SK-N-SH (cell line): ENCODE measurements around the gene ARID2. TPM values are rescaled to one million over a fixed set of nuclear protein-coding genes. Genes with fewer than 3 reads are reported as not detected.

Source experiments
- CTCF ChIA-PET: fragments of 300-600, 350-600 bp; formaldehyde crosslinking; extraction: SDS; loops from one replicate; lab custom pipeline; 2021; lab: Yijun Ruan, JAX
- POLR2A ChIA-PET: fragments of 350-600 bp; sonication (Branson Sonifier 250); formaldehyde crosslinking; extraction: SDS; loops from one replicate; lab custom pipeline; 2020; ENCODE audit warnings: antibody characterized with exemption, inconsistent platforms; lab: Yijun Ruan, JAX
- DNase-seq: peaks from one replicate; pipeline ENCODE4 v3.0.0; 2012
- H2AFZ ChIP-seq: fragments of 200-600 bp; sonication (generic); 2 replicates; pipeline ENCODE4 v1.8.1; 2016; ENCODE audit warnings: antibody characterized with exemption, mild to moderate bottlenecking, low read depth
- H3F3A ChIP-seq: fragments of 200-600 bp; sonication (generic); replicated peaks from 2 replicates; pipeline ENCODE3; 2016; ENCODE audit warnings: antibody characterized with exemption, mild to moderate bottlenecking; ENCODE audit not compliant: insufficient read depth
- H3K27ac ChIP-seq, 2 experiments: fragments of 200-500 bp in 1 of 2; fragments of 200-600 bp in 1 of 2; sonication (Bioruptor generic) in 1 of 2; sonication (generic), shearing (Covaris generic) in 1 of 2; 2 replicates each; pipeline versions ENCODE4 v1.5.1 to v1.6.1; 2014 to 2016; ENCODE audit warnings: low read depth in 2 of 2, inconsistent platforms in 1 of 2, low read length in 1 of 2, mild to moderate bottlenecking in 1 of 2, mixed read lengths in 1 of 2
- H3K27me3 ChIP-seq: fragments of 200-600 bp; sonication (generic), shearing (Covaris generic); 2 replicates; pipeline ENCODE4 v1.6.1; 2016; ENCODE audit warnings: mixed run types; ENCODE audit not compliant: insufficient read depth
- H3K36me3 ChIP-seq, 2 experiments: fragments of 200-500 bp in 1 of 2; fragments of 200-600 bp in 1 of 2; sonication (Bioruptor generic) in 1 of 2; sonication (generic) in 1 of 2; replicated peaks in 1 of 2; 2 replicates each; pipeline versions ENCODE3 to v1.5.1; 2014 to 2016; ENCODE audit warnings: low read length in 1 of 2, mild to moderate bottlenecking in 1 of 2; ENCODE audit not compliant: insufficient read depth in 2 of 2, control insufficient read depth in 1 of 2
- H3K4me1 ChIP-seq, 2 experiments: fragments of 200-500 bp in 1 of 2; fragments of 200-600 bp in 1 of 2; sonication (Bioruptor generic) in 1 of 2; sonication (generic), shearing (Covaris generic) in 1 of 2; 2 replicates each; pipeline versions ENCODE4 v1.5.1 to v1.6.1; 2014 to 2016; ENCODE audit warnings: low read depth in 1 of 2, low read length in 1 of 2, mixed run types in 1 of 2; ENCODE audit not compliant: insufficient read depth in 2 of 2, control insufficient read depth in 1 of 2
- H3K4me2 ChIP-seq: fragments of 200-600 bp; sonication (generic), shearing (Covaris generic); 2 replicates; pipeline ENCODE4 v1.6.1; 2017; ENCODE audit warnings: mixed run types
- H3K4me3 ChIP-seq, 2 experiments: fragments of 200-500 bp in 1 of 2; fragments of 200-600 bp in 1 of 2; sonication (Bioruptor generic) in 1 of 2; sonication (generic), shearing (Covaris generic) in 1 of 2; 2 replicates each; pipeline versions ENCODE4 v1.5.1 to v1.8.1; 2014 to 2016; ENCODE audit warnings: low read depth in 2 of 2, inconsistent platforms in 1 of 2, low read length in 1 of 2, mild to moderate bottlenecking in 1 of 2, mixed read lengths in 1 of 2, moderate library complexity in 1 of 2
- H3K79me2 ChIP-seq: fragments of 200-600 bp; sonication (generic); 2 replicates; pipeline ENCODE4 v1.8.1; 2017; ENCODE audit warnings: mild to moderate bottlenecking; ENCODE audit not compliant: insufficient read depth
- H3K9ac ChIP-seq: fragments of 200-600 bp; sonication (generic); 2 replicates; pipeline ENCODE4 v1.6.1; 2017; ENCODE audit warnings: mixed run types
- H3K9me2 ChIP-seq: fragments of 200-600 bp; sonication (generic); 2 replicates; pipeline ENCODE4 v1.6.1; 2017; ENCODE audit warnings: mixed run types
- H3K9me3 ChIP-seq: fragments of 200-600 bp; sonication (generic); 2 replicates; pipeline ENCODE4 v1.6.1; 2017; ENCODE audit warnings: mixed run types, mild to moderate bottlenecking, moderate library complexity
- H4K20me1 ChIP-seq: fragments of 200-600 bp; sonication (generic); 2 replicates; pipeline ENCODE4 v1.6.1; 2017; ENCODE audit warnings: mild to moderate bottlenecking, mixed run types; ENCODE audit not compliant: insufficient read depth
- ELF1 ChIP-seq: IDR thresholded peaks from 2 replicates; pipeline ENCODE4 v1.4.0; 2012
- EP300 ChIP-seq, 2 experiments: IDR thresholded peaks; 2 replicates each; pipeline versions ENCODE4 v1.4.0 to v1.6.1; 2012; ENCODE audit warnings: borderline replicate concordance in 1 of 2, low read depth in 1 of 2, low read length in 1 of 2
- EZH2phosphoT487 ChIP-seq: fragments of 200-600 bp; sonication (generic); IDR thresholded peaks from 2 replicates; pipeline ENCODE4 v1.6.1; 2017; ENCODE audit warnings: low read depth, mixed run types, mild to moderate bottlenecking, antibody characterized with exemption, moderate library complexity, borderline replicate concordance
- FOSL2 ChIP-seq: IDR thresholded peaks from 2 replicates; pipeline ENCODE4 v1.4.0; 2012; ENCODE audit warnings: low read depth, mild to moderate bottlenecking, moderate library complexity, borderline replicate concordance
- FOXJ3 ChIP-seq: sonication (generic); formaldehyde crosslinking; IDR thresholded peaks from 2 replicates; pipeline ENCODE4 v1.5.1; 2020; ENCODE audit warnings: mild to moderate bottlenecking, missing genetic modification reagents
- FOXM1 ChIP-seq: IDR thresholded peaks from 2 replicates; pipeline ENCODE4 v1.4.0; 2012; ENCODE audit warnings: low read depth, mild to moderate bottlenecking
- GABPA ChIP-seq: IDR thresholded peaks from 2 replicates; pipeline ENCODE4 v1.4.0; 2012; ENCODE audit warnings: low read depth, mild to moderate bottlenecking
- GATA2 ChIP-seq: sonication (generic); formaldehyde crosslinking; IDR thresholded peaks from 2 replicates; pipeline ENCODE4 v1.5.0; 2020; ENCODE audit warnings: mild to moderate bottlenecking, missing genetic modification reagents
- IRF3 ChIP-seq: fragments of 150-350 bp; IDR thresholded peaks from 2 replicates; pipeline ENCODE4 v1.6.1; 2016; ENCODE audit warnings: mild to moderate bottlenecking, low read depth, low read length
- JUND ChIP-seq: IDR thresholded peaks from 2 replicates; pipeline ENCODE4 v1.4.0; 2012
- MAX ChIP-seq: IDR thresholded peaks from 2 replicates; pipeline ENCODE4 v1.4.0; 2012; ENCODE audit warnings: low read depth
- MEF2A ChIP-seq: IDR thresholded peaks from 2 replicates; pipeline ENCODE4 v1.4.0; 2012; ENCODE audit warnings: low read depth, borderline replicate concordance
- MXI1 ChIP-seq: IDR thresholded peaks from 2 replicates; pipeline ENCODE4 v1.6.1; 2012; ENCODE audit warnings: mild to moderate bottlenecking, low read depth, low read length, improper control_type of control experiment
- NFIC ChIP-seq: IDR thresholded peaks from 2 replicates; pipeline ENCODE4 v1.4.0; 2012; ENCODE audit warnings: borderline replicate concordance
- PBX3 ChIP-seq: IDR thresholded peaks from 2 replicates; pipeline ENCODE4; 2012
- POLR2AphosphoS5 ChIP-seq: IDR thresholded peaks from 2 replicates; pipeline ENCODE4 v1.6.1; 2012; ENCODE audit warnings: low read depth, low read length
- RAD21 ChIP-seq: IDR thresholded peaks from 2 replicates; pipeline ENCODE4 v1.6.1; 2012; ENCODE audit warnings: mild to moderate bottlenecking, low read length
- REST ChIP-seq: IDR thresholded peaks from 2 replicates; pipeline ENCODE4 v1.6.1; 2012; ENCODE audit warnings: mild to moderate bottlenecking, low read depth, low read length, moderate library complexity
- RFX5 ChIP-seq: IDR thresholded peaks from 2 replicates; pipeline ENCODE4 v1.6.1; 2012; ENCODE audit warnings: mild to moderate bottlenecking, improper control_type of control experiment, low read length
- RXRA ChIP-seq: IDR thresholded peaks from 2 replicates; pipeline ENCODE4 v1.4.0; 2012; ENCODE audit warnings: low read depth, mild to moderate bottlenecking, borderline replicate concordance
- SMC3 ChIP-seq: IDR thresholded peaks from 2 replicates; pipeline ENCODE4 v1.6.1; 2012; ENCODE audit warnings: low read depth, low read length, improper control_type of control experiment
- TAF1 ChIP-seq: IDR thresholded peaks from 2 replicates; pipeline ENCODE4 v1.6.1; 2012; ENCODE audit warnings: low read depth, mild to moderate bottlenecking, low read length, moderate library complexity, borderline replicate concordance
- TCF12 ChIP-seq: IDR thresholded peaks from 2 replicates; pipeline ENCODE4 v1.4.0; 2012
- USF1 ChIP-seq: IDR thresholded peaks from 2 replicates; pipeline ENCODE4 v1.4.0; 2012; ENCODE audit warnings: low read depth, borderline replicate concordance
- polyA plus RNA-seq, 3 experiments: library from polyadenylated mRNA; depleted of rRNA; stranded (reverse); fragments of >200 nt; gene quantifications; 2 replicates each; pipeline ENCODE4 v1.2.3, GENCODE V29; 2012

The ARID2 gene
- polyA plus RNA-seq, 1 of the 3 experiments (the other 2 are of a cell fraction), result 5.9 TPM

GRCh38 chr12:45779936-45780335, 50.4 kb downstream of the ARID2 start:
- Histone ChIP-seq H3F3A (no peaks in the 10 kb centered on the region), H3K4me2 (no peak overlapping the region), H3K27ac (no peak overlapping the region), H3K79me2 (peaks cover 69% of the 10 kb centered on the region), H2AFZ (no peak overlapping the region), H3K9me3 (no peaks in the 10 kb centered on the region), H4K20me1 (peaks cover 6% of the 10 kb centered on the region), H3K9me2 (no peaks in the 10 kb centered on the region), H3K27me3 (no peaks in the 10 kb centered on the region), H3K4me3 (no peak overlapping the region), H3K4me1 (no peaks in the 10 kb centered on the region; a peak in 2 of 4 replicates), H3K36me3 (peaks cover 0 to 2% of the 10 kb centered on the region in 2 experiments), H3K9ac (no peak overlapping the region)
- no peak for DNase-seq
- CTCF ChIA-PET, result no interaction called here
- POLR2A ChIA-PET, result no interaction called here
- TF ChIP-seq ELF1 (no peak), GABPA (no peak), NFIC (no peak), IRF3 (no peak), FOSL2 (no peak), MAX (no peak), TAF1 (no peak), EP300 (IDR thresholded peaks at IDR 0.05; ENCODE audit: borderline replicate concordance in 1 of 2, low read depth in 1 of 2, low read length in 1 of 2) (no peak), MXI1 (no peak), FOXM1 (no peak), JUND (no peak), REST (no peak), MEF2A (no peak), SMC3 (no peak)

GRCh38 chr12:45781080-45781479, 51.6 kb downstream of the ARID2 start:
- no peak for DNase-seq
- no peak overlapping the region for H2AFZ ChIP-seq
- ChIA-PET POLR2A (no interaction called here), CTCF (interaction anchor here (0.6 kb wide), 1 partner anchor 732 kb away, joined by 4 read pairs; no protein-coding TSS in a partner anchor)
- H3K4me1 ChIP-seq, result no peaks in the 10 kb centered on the region
- no peaks in the 10 kb centered on the region for H3K9me2 ChIP-seq
- peaks cover 58% of the 10 kb centered on the region for H3K79me2 ChIP-seq
- H3K9ac ChIP-seq, result no peak overlapping the region
- no peak overlapping the region for H3K4me3 ChIP-seq
- H3F3A ChIP-seq, result no peaks in the 10 kb centered on the region
- no peaks in the 10 kb centered on the region; the same call in 1 of the 2 replicates for H4K20me1 ChIP-seq
- H3K4me2 ChIP-seq, result no peak overlapping the region
- H3K9me3 ChIP-seq, result no peaks in the 10 kb centered on the region
- peaks cover 0 to 2% of the 10 kb centered on the region in 2 experiments for H3K36me3 ChIP-seq
- H3K27ac ChIP-seq, result no peak overlapping the region
- H3K27me3 ChIP-seq, result no peaks in the 10 kb centered on the region
- TF ChIP-seq EP300 (IDR thresholded peaks at IDR 0.05; ENCODE audit: borderline replicate concordance in 1 of 2, low read depth in 1 of 2, low read length in 1 of 2) (no peak), POLR2AphosphoS5 (no peak), PBX3 (no peak), FOXM1 (no peak), GATA2 (CRISPR knock-in tag) (no peak), MEF2A (no peak), RXRA (no peak), SMC3 (no peak), RFX5 (no peak), TCF12 (no peak), NFIC (no peak), USF1 (no peak), FOXJ3 (CRISPR knock-in tag) (no peak), RAD21 (no peak), FOSL2 (no peak), EZH2phosphoT487 (no peak), ELF1 (no peak)
